RWPE2 (cell line): ENCODE measurements around the gene HOXB7.

ENCODE experiments used
- ATAC-seq: fragments of 200-7000 bp; cut with Tn5 transposase; 3 replicates; pipeline ENCODE4 v1.9.1; 2021; ENCODE audit warnings: low read depth
- DNase-seq: peaks from one replicate; pipeline ENCODE4 v3.0.0-alpha.2; 2020; ENCODE audit warnings: low spot score
- H3K27ac ChIP-seq: fragments of 450-650 bp; 2 replicates; pipeline ENCODE4 v1.5.1; 2017; ENCODE audit warnings: mild to moderate bottlenecking; ENCODE audit not compliant: poor library complexity, severe bottlenecking
- H3K27me3 ChIP-seq: fragments of 250-450 bp; sonication (Bioruptor Pico); 2 replicates; pipeline ENCODE4 v1.5.1; 2021; ENCODE audit warnings: mild to moderate bottlenecking, moderate library complexity; ENCODE audit not compliant: insufficient read depth, poor library complexity, severe bottlenecking
- H3K36me3 ChIP-seq: fragments of 250-450 bp; sonication (Bioruptor Pico); 2 replicates; pipeline ENCODE4 v1.5.1; 2020; ENCODE audit warnings: low read depth, mild to moderate bottlenecking, moderate library complexity
- H3K4me1 ChIP-seq: fragments of 250-450 bp; sonication (Bioruptor Pico); 2 replicates; pipeline ENCODE4 v1.5.1; 2021; ENCODE audit warnings: mild to moderate bottlenecking, moderate library complexity; ENCODE audit not compliant: insufficient read depth, poor library complexity, severe bottlenecking
- H3K4me3 ChIP-seq: fragments of 250-450 bp; sonication (Bioruptor Pico); 2 replicates; pipeline ENCODE4 v1.5.1; 2021; ENCODE audit warnings: mild to moderate bottlenecking, moderate library complexity; ENCODE audit not compliant: severe bottlenecking
- H3K9me3 ChIP-seq: fragments of 250-450 bp; sonication (Bioruptor Pico); 2 replicates; pipeline ENCODE4 v1.5.1; 2021; ENCODE audit warnings: mild to moderate bottlenecking, moderate library complexity; ENCODE audit not compliant: severe bottlenecking
- TF ChIP-seq, protein P1 (sequence below): fragments of 450-650 bp; IDR thresholded peaks from one replicate; pipeline ENCODE4 v1.5.1; 2017; ENCODE audit warnings: mild to moderate bottlenecking, moderate library complexity; ENCODE audit not compliant: poor library complexity, severe bottlenecking

HOXB7 gene

DNA sequence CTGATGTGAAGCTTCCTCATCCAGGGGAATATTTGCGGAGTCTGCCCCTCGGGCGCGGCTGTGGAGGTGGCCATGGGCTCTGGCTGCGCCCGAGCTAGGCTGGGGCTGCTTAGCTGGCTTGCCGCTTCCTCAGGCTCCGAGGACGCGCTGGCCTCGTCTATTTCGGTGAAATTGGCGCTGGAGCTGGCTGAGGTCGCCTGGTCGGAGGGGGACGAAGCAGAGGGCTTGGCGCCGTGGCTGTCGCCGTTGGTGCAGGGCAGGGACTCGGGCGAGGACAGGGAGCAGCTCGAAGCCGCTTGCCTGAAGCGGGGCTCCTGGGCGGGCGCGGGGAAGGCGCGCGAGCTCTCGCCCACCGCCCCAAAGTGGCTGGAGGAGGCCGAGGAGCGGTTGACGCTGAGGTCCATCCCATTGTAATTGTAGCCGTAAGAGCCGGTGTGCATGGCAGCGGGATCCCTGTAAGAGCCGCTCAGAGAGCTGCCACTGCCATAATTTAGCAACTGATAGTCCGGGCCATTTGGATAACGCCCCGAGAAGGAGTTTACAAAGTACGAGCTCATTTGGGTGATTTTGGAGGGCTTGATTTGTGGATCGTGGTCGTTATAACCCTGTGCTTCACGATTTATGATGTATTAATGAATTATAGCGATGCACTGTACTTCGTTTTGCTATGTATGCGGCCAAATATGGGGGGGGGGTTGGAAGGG is 17.5 kb downstream of the HOXB7 start, which contains the start of gene HOXB5:
Gene HOXB5, minus strand, starts transcription at position 654 of the 704 bp plus-strand sequence. Its CDS starts 97 bp downstream, at position 557.
- Histone ChIP-seq H3K9me3 (no peaks in the 10 kb centered on the region), H3K27ac (no peak within 1 kb of the TSS), H3K4me3 (no peak within 1 kb of the TSS), H3K4me1 (no peaks in the 10 kb centered on the region), H3K36me3 (no peaks in the 10 kb centered on the region), H3K27me3 (no peaks in the 10 kb centered on the region)
- TF ChIP-seq, protein P1, sequence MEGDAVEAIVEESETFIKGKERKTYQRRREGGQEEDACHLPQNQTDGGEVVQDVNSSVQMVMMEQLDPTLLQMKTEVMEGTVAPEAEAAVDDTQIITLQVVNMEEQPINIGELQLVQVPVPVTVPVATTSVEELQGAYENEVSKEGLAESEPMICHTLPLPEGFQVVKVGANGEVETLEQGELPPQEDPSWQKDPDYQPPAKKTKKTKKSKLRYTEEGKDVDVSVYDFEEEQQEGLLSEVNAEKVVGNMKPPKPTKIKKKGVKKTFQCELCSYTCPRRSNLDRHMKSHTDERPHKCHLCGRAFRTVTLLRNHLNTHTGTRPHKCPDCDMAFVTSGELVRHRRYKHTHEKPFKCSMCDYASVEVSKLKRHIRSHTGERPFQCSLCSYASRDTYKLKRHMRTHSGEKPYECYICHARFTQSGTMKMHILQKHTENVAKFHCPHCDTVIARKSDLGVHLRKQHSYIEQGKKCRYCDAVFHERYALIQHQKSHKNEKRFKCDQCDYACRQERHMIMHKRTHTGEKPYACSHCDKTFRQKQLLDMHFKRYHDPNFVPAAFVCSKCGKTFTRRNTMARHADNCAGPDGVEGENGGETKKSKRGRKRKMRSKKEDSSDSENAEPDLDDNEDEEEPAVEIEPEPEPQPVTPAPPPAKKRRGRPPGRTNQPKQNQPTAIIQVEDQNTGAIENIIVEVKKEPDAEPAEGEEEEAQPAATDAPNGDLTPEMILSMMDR = no peak
- DNase-seq (no peak), ATAC-seq (no peak)

DNA sequence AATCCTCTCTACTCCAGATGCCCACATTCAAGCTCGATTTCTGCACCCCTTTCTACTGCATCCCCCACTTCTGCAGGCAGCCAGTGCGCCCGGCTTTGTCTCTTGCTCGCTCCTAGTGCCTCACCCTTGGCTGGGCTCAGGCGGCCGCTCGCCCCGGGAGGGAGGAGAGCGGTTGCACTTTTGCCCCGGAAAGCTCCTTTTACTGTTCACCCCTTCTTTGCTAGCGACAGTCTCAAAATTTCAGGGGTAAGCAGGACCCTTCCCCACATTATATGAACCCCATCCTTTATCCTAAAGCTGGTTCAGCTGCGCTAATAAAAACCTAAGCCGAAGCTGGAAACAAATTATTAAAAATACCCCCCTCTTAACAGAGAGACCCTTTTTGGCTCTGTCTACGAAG is 18.2 kb downstream of the HOXB7 start:
- H3K4me1 ChIP-seq = peaks cover 3% of the 10 kb centered on the region
- DNase-seq (no peak), ATAC-seq (no peak)
- no peaks in the 10 kb centered on the region for H3K27me3 ChIP-seq
- no peak overlapping the region for H3K4me3 ChIP-seq
- H3K27ac ChIP-seq = no peak overlapping the region
- no peaks in the 10 kb centered on the region for H3K36me3 ChIP-seq
- H3K9me3 ChIP-seq = no peaks in the 10 kb centered on the region
- TF ChIP-seq, protein P1 = no peak

DNA sequence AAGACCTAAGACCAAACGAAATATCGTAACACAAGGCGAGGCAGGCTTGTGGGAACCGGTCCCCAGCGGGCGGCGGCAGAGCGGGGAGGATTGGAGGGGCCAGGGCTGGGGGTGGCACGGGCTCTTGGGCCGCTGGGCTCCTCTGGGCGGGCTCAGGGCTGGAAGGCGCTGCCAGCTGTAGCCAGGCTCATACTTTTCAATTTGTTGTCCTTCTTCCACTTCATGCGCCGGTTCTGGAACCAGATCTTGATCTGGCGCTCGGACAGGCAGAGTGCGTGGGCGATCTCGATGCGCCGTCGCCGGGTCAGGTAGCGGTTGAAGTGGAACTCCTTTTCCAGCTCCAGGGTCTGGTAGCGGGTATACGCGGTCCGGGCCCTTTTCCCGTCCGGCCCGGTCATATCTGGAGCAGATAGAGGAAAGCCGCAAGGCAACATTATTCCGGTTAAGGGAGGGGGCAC is 18.7 kb downstream of the HOXB7 start:
- Histone ChIP-seq H3K4me1 (peaks cover 6% of the 10 kb centered on the region), H3K36me3 (no peaks in the 10 kb centered on the region), H3K27me3 (no peaks in the 10 kb centered on the region), H3K27ac (no peak overlapping the region), H3K9me3 (no peaks in the 10 kb centered on the region), H3K4me3 (no peak overlapping the region)
- no peak for ATAC-seq
- no peak for DNase-seq
- TF ChIP-seq, protein P1 = no peak

DNA sequence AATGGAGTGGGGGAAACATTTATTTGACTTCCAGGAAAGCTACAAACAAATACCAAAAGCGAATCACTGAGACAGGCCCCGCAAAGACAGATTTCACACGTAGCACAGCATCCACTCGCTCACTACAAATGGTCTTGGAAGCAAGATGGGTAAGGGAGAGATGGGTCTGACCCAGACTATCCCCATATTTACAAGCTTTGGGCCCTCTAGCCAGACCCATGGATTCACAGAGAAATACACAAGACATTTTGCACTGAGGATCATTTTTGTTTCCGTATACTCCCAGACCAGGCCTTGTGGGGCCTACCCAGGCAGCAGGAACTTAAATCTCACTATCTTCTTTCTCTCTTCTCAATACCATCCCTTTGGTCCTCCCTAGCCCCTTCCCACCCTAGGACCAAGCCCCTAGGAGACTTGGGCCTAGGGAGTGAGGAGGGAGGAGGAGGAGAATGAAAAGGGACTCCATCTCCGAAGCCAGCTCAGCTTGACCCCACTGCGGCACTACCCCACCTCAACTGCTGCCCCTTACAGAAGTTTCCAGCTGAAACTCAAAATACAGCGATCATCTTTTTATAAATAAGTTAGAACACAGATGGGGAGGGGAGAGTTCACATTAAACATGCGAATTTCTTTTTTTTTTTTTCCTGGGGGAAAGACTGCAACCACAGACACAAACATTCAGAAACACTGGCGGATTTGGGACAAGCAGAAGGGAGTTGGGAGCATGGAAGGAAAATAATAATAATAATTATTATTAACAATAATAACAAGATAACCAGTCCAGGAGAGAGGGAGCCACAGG is 19.4 kb downstream of the HOXB7 start:
- no peak overlapping the region for H3K4me3 ChIP-seq

More for the DNA sequence above, 19.4 kb downstream of the HOXB7 start:
- DNase-seq = no peak
- Histone ChIP-seq H3K27me3 (no peaks in the 10 kb centered on the region), H3K9me3 (no peaks in the 10 kb centered on the region), H3K36me3 (no peaks in the 10 kb centered on the region), H3K4me1 (peaks cover 6% of the 10 kb centered on the region), H3K27ac (no peak overlapping the region)
- TF ChIP-seq, protein P1 = no peak
- ATAC-seq = no peak
